Ishikawa (cell line): ENCODE measurements around the gene VWF.

Experiments used
- CEBPB ChIP-seq: IDR thresholded peaks from 2 replicates; pipeline ENCODE4 v1.6.1; 2012
- CREB1 ChIP-seq: IDR thresholded peaks from 2 replicates; pipeline ENCODE4 v1.6.1; 2012; ENCODE audit warnings: low read depth
- EGR1 ChIP-seq: IDR thresholded peaks from 2 replicates; pipeline ENCODE4 v1.6.1; 2012
- EP300 ChIP-seq: IDR thresholded peaks from 2 replicates; pipeline ENCODE4 v1.6.1; 2012; ENCODE audit warnings: borderline replicate concordance
- FOXM1 ChIP-seq: IDR thresholded peaks from 2 replicates; pipeline ENCODE4 v1.6.1; 2012; ENCODE audit warnings: low read depth, borderline replicate concordance
- NFIC ChIP-seq: IDR thresholded peaks from 2 replicates; pipeline ENCODE4 v1.6.1; 2012
- RAD21 ChIP-seq: IDR thresholded peaks from 2 replicates; pipeline ENCODE4 v1.6.1; 2012; ENCODE audit warnings: low read depth
- TAF1 ChIP-seq: IDR thresholded peaks from 2 replicates; pipeline ENCODE4 v1.6.1; 2012; ENCODE audit warnings: low read depth, mild to moderate bottlenecking
- TCF12 ChIP-seq: IDR thresholded peaks from 2 replicates; pipeline ENCODE4 v1.6.1; 2012; ENCODE audit warnings: low read depth
- TEAD4 ChIP-seq: IDR thresholded peaks from 2 replicates; pipeline ENCODE4 v1.6.1; 2012
- YY1 ChIP-seq: IDR thresholded peaks from 2 replicates; pipeline ENCODE4 v1.6.1; 2012; ENCODE audit warnings: low read depth
- ZBTB7A ChIP-seq: IDR thresholded peaks from 2 replicates; pipeline ENCODE4 v1.6.1; 2012; ENCODE audit warnings: low read depth
- TF ChIP-seq, protein P1 (sequence below): IDR thresholded peaks from 2 replicates; pipeline ENCODE4 v1.6.1; 2012
- TF ChIP-seq, protein P2 (sequence below): IDR thresholded peaks from 2 replicates; pipeline ENCODE4 v1.6.1; 2012
- TF ChIP-seq, protein P3 (sequence below): IDR thresholded peaks from 2 replicates; pipeline ENCODE4 v1.6.1; 2012; ENCODE audit warnings: low read depth, mild to moderate bottlenecking

Gene VWF

DNA sequence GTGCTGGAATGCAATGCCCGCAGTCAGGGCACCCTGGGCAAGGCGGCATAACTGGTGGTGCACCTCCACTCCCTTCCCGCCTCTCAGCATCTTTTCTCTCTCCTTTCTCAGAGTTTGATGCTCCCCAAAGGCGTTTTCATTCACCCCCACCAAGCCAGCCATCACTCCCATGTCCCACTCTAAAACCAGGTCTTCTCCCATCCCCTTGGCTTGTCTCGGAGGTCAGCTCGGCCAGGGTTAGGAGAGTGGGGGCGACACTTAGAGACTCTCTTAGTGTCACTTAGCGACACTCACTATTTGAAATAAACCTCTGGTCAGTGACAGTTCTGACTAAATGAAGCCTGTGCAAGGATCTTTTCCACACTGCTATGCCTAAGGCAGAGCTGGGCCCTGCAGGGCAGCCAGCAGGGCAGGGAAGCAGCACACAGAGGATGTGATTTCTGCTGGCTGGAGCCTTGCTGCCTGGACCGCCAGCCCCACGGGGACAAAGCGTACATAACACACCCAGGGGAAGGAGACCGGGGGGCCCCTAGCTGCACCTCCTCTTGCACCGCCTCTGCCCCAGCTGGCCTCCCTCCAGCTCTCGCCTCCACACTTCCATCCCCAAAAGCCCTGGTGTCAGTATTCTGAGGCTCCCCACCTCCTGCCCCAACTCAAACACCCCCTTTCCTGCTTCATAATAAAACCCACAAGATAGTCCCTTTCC, 64.5 kb downstream of the VWF start:
- TF ChIP-seq TEAD4, result no peak
- no peak for TF ChIP-seq RAD21
- no peak for TF ChIP-seq FOXM1
- TF ChIP-seq, protein P1, sequence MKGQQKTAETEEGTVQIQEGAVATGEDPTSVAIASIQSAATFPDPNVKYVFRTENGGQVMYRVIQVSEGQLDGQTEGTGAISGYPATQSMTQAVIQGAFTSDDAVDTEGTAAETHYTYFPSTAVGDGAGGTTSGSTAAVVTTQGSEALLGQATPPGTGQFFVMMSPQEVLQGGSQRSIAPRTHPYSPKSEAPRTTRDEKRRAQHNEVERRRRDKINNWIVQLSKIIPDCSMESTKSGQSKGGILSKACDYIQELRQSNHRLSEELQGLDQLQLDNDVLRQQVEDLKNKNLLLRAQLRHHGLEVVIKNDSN, result no peak
- no peak for TF ChIP-seq NFIC
- no peak for TF ChIP-seq YY1

DNA sequence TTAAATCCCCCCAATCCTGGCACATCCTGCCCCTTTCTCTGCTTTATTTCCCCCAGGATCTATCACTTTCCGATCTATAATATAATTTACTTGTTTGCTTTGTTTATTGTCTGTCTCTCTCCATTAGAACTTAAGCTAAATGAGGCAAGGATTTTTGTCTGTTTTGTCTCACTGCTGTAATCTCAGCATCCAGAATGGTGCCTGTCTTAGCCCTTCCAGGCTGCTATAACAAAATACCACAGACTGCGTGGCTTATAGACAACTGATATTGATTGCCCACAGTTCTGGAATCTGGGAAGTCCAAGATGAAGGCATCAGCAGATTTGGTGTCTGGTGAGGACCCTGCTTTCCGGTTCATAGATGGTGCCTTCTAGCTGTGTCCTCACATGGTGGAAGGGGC, 65.2 kb downstream of the VWF start:
- TF ChIP-seq TCF12 (no peak), CREB1 (no peak), TAF1 (no peak), NFIC (no peak), ZBTB7A (no peak), RAD21 (no peak), EGR1 (no peak), TEAD4 (no peak), YY1 (no peak), CEBPB (no peak), EP300 (no peak), FOXM1 (no peak)
- TF ChIP-seq, protein P2, sequence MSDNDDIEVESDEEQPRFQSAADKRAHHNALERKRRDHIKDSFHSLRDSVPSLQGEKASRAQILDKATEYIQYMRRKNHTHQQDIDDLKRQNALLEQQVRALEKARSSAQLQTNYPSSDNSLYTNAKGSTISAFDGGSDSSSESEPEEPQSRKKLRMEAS, result no peak
- TF ChIP-seq, protein P1, result no peak
- TF ChIP-seq, protein P3, sequence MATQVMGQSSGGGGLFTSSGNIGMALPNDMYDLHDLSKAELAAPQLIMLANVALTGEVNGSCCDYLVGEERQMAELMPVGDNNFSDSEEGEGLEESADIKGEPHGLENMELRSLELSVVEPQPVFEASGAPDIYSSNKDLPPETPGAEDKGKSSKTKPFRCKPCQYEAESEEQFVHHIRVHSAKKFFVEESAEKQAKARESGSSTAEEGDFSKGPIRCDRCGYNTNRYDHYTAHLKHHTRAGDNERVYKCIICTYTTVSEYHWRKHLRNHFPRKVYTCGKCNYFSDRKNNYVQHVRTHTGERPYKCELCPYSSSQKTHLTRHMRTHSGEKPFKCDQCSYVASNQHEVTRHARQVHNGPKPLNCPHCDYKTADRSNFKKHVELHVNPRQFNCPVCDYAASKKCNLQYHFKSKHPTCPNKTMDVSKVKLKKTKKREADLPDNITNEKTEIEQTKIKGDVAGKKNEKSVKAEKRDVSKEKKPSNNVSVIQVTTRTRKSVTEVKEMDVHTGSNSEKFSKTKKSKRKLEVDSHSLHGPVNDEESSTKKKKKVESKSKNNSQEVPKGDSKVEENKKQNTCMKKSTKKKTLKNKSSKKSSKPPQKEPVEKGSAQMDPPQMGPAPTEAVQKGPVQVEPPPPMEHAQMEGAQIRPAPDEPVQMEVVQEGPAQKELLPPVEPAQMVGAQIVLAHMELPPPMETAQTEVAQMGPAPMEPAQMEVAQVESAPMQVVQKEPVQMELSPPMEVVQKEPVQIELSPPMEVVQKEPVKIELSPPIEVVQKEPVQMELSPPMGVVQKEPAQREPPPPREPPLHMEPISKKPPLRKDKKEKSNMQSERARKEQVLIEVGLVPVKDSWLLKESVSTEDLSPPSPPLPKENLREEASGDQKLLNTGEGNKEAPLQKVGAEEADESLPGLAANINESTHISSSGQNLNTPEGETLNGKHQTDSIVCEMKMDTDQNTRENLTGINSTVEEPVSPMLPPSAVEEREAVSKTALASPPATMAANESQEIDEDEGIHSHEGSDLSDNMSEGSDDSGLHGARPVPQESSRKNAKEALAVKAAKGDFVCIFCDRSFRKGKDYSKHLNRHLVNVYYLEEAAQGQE, result no peak

DNA sequence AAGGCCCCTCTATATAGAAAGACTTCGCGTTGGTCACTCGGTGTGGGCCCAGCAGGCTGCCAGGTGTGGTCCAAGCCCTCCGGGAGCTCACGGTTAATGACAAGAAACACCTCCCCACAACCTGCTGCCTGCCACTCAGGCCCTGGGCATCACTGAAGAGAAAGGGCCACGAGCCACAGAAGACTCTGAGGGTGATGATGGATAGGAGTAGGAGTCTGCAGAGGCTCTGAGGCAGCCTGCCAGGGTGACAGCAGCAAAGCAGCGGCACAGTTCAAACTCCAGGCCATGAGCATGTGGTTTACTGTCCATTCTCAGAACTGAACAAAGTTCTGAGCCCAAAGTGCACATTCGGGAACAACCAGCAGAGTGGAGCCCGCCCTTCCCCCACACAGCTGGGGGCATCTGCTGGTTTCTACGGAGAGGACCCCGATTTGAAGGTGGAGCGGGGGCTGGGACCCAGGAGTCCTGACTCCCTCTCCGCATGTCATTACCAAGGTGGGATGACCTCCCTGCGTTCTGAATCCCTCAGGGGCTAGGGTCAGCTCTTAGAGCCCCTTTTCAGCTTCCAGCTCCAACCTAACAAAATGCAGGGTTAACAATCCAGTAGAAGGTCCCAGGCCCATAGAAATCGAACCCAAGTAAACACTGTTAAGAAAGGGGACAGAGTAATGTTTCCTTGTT, 65.8 kb downstream of the VWF start:
- TF ChIP-seq, protein P1, result no peak

DNA sequence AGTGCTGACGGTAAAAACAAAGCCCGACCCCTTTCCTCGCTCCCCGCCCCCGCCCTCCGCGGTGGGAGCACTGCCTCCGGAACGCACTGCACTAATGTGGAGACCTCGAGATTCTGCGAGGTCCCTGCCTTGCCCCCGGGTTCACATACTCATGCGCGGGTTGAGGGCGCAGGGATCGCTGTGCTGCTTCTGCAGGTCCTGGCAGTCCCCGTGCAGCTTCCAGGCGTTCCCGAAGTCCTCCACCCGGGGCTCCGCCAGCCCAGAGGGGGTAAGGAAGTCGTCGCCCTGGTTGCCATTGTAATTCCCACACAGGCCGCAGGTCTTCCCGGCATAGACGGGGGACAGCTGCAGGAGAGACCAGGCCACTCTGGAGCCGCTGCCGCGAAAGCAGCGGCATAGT, 66.8 kb downstream of the VWF start:
- TF ChIP-seq YY1, result no peak
- no peak for TF ChIP-seq CREB1
- TF ChIP-seq NFIC, result no peak
- TF ChIP-seq FOXM1, result no peak
- TF ChIP-seq, protein P3, result no peak
- no peak for TF ChIP-seq EP300
- no peak for TF ChIP-seq CEBPB
- no peak for TF ChIP-seq RAD21
- TF ChIP-seq, protein P1, result no peak
- no peak for TF ChIP-seq TAF1
- TF ChIP-seq TEAD4, result no peak
- no peak for TF ChIP-seq ZBTB7A
- TF ChIP-seq, protein P2, result no peak
- no peak for TF ChIP-seq TCF12
- TF ChIP-seq EGR1, result no peak

DNA sequence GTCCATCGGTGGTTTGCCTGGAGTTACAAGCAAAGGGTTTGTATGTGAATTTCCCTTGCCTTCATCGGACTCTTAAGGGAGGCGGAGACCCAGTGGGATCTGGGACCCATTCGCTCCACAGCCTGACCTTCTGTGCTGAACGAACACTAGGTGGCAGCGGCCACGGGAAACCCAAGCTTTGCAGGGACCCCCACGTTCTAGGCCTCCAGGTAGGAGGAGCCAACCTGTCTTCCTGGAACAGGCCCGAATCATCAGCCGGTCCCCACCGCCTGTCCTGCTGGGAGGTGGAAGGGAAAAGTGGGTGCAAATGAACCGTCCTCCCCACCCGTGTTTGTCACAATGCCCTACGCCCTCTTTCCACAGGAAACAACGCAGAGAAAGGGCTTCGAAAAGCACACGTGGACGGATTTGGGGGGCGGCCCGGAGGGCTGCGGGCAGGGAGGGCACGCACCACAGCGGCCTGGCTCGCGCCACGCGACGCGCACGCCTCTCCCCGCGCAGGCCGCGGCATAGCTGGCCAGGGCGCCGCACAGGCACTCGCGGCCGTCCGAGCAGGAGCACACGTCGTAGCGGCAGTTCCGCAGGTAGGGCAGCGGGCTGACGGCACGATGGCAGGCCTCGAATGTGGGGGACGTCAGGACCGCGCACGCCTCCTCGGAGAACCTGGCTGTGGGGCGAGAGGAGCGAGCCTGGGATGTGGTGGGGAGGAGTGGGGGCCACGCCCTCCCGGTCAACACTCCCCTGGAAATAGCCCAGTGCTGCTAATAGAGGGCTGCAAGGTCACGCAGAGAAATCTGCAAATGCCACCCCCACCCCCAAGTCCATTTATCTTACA, 67.8 kb downstream of the VWF start:
- TF ChIP-seq RAD21 (peak; percentile 43; the same call in 1 of the 2 replicates), EGR1 (no peak), ZBTB7A (peak; percentile 54; the same call in 1 of the 2 replicates)
